Neuronal stem cell (in vitro differentiated cells): Measurements from ENCODE around the gene LRPAP1.

Source experiments
- DNase-seq: peaks from one replicate; pipeline ENCODE4 v3.0.0-alpha.2; 2013; ENCODE audit warnings: low spot score
- H2AFZ ChIP-seq: one replicate; pipeline ENCODE4 v1.6.1; 2013; ENCODE audit warnings: mild to moderate bottlenecking, low read length, inconsistent platforms
- H2AK5ac ChIP-seq: 2 replicates; pipeline ENCODE4 v1.6.1; 2013; ENCODE audit warnings: low read depth, mild to moderate bottlenecking, inconsistent platforms, low read length, moderate library complexity, mixed read lengths
- H2BK120ac ChIP-seq: 2 replicates; pipeline ENCODE4 v1.6.1; 2013; ENCODE audit warnings: low read depth, mild to moderate bottlenecking, inconsistent platforms, low read length, moderate library complexity, mixed read lengths
- H2BK12ac ChIP-seq: one replicate; pipeline ENCODE4 v1.6.1; 2013; ENCODE audit warnings: low read length, inconsistent platforms
- H2BK15ac ChIP-seq: 2 replicates; pipeline ENCODE4 v1.6.1; 2013; ENCODE audit warnings: mild to moderate bottlenecking, low read length, inconsistent platforms, mixed read lengths
- H2BK5ac ChIP-seq: one replicate; pipeline ENCODE4 v1.6.1; 2013; ENCODE audit warnings: inconsistent platforms, mild to moderate bottlenecking, low read length, moderate library complexity
- H3K14ac ChIP-seq: one replicate; pipeline ENCODE4 v1.6.1; 2013; ENCODE audit warnings: low read length, inconsistent platforms
- H3K18ac ChIP-seq: 2 replicates; pipeline ENCODE4 v1.6.1; 2013; ENCODE audit warnings: low read length, inconsistent platforms
- H3K23ac ChIP-seq: 2 replicates; pipeline ENCODE4 v1.6.1; 2013; ENCODE audit warnings: low read depth, mild to moderate bottlenecking, mixed read lengths, low read length, inconsistent platforms; ENCODE audit not compliant: poor library complexity
- H3K27ac ChIP-seq: replicated peaks from 3 replicates; pipeline ENCODE4 v1.5.1; 2013; ENCODE audit warnings: low read length, inconsistent platforms
- H3K27me3 ChIP-seq, 3 experiments: 2 replicates each; pipeline ENCODE4 v1.6.1; 2013; ENCODE audit warnings: low read length in 3 of 3, mild to moderate bottlenecking in 2 of 3, inconsistent platforms in 1 of 3, low read depth in 1 of 3, mixed read lengths in 1 of 3, moderate library complexity in 1 of 3; ENCODE audit not compliant: control insufficient read depth in 3 of 3, insufficient read depth in 3 of 3
- H3K36me3 ChIP-seq, 2 donors: replicated peaks in 1 of 2; 2 replicates each; pipeline ENCODE4 v1.6.1; 2013; ENCODE audit warnings: low read length in 2 of 2; ENCODE audit not compliant: control insufficient read depth in 2 of 2, insufficient read depth in 2 of 2
- H3K4ac ChIP-seq: 2 replicates; pipeline ENCODE4 v1.6.1; 2013; ENCODE audit warnings: inconsistent platforms, mild to moderate bottlenecking, low read length, moderate library complexity
- H3K4me1 ChIP-seq, 2 donors: 1 replicate in 1 of 2; 2 replicates in 1 of 2; pipeline ENCODE4 v1.6.1; 2013; ENCODE audit warnings: low read length in 2 of 2, low read depth in 1 of 2; ENCODE audit not compliant: control insufficient read depth in 2 of 2, insufficient read depth in 1 of 2
- H3K4me2 ChIP-seq: one replicate; pipeline ENCODE4 v1.6.1; 2013; ENCODE audit warnings: mild to moderate bottlenecking, low read length, inconsistent platforms; ENCODE audit not compliant: insufficient read depth, poor library complexity, severe bottlenecking
- H3K4me3 ChIP-seq, 2 donors: 2 replicates each; pipeline ENCODE4 v1.5.1; 2013; ENCODE audit warnings: low read length in 2 of 2, mild to moderate bottlenecking in 2 of 2, inconsistent platforms in 1 of 2, moderate library complexity in 1 of 2
- H3K79me1 ChIP-seq: one replicate; pipeline ENCODE4 v1.6.1; 2013; ENCODE audit warnings: low read depth, mild to moderate bottlenecking, inconsistent platforms, low read length, moderate library complexity
- H3K9ac ChIP-seq: one replicate; pipeline ENCODE4 v1.6.1; 2013; ENCODE audit warnings: mild to moderate bottlenecking, low read depth, low read length, inconsistent platforms; ENCODE audit not compliant: poor library complexity
- H3K9me3 ChIP-seq, 2 donors: replicated peaks in 1 of 2; 2 replicates each; pipeline versions ENCODE3 to v1.6.1; 2013; ENCODE audit warnings: low read length in 2 of 2, mild to moderate bottlenecking in 2 of 2, inconsistent platforms in 1 of 2, low read depth in 1 of 2, mixed read lengths in 1 of 2, moderate library complexity in 1 of 2; ENCODE audit not compliant: control insufficient read depth in 2 of 2, insufficient read depth in 1 of 2
- H4K8ac ChIP-seq: one replicate; pipeline ENCODE4 v1.6.1; 2013; ENCODE audit warnings: low read depth, mild to moderate bottlenecking, inconsistent platforms, low read length, moderate library complexity
- H4K91ac ChIP-seq: one replicate; pipeline ENCODE4 v1.6.1; 2013; ENCODE audit warnings: low read length, low read depth, mild to moderate bottlenecking, inconsistent platforms; ENCODE audit not compliant: poor library complexity
- WGBS, 2 donors: extraction: QIAGEN DNeasy Blood & Tissue Kit; methylation state at CpG; one replicate each; pipeline ENCODE4 v1.1.7; 2013; ENCODE audit warnings: missing lambda C conversion rate in 2 of 2, mixed read lengths in 1 of 2; ENCODE audit not compliant: insufficient read length in 2 of 2, insufficient replicate concordance in 1 of 2; ENCODE audit errors: extremely low coverage in 2 of 2; 5-methylcytosine and 5-hydroxymethylcytosine counted together

Gene LRPAP1

GRCh38 chr4:3468154-3468553, 64.1 kb downstream of the LRPAP1 start:
- H3K27ac ChIP-seq: no peak overlapping the region
- no peak overlapping the region for H3K18ac ChIP-seq
- peak overlapping the region; percentile 98 for H3K23ac ChIP-seq
- peaks cover 10 to 54% of the 10 kb centered on the region in 2 donors for H3K4me1 ChIP-seq
- H2BK5ac ChIP-seq: no peak overlapping the region
- H3K9ac ChIP-seq: peak overlapping the region; percentile 87
- no CpG with 5 or more reads among the region's 10 CpGs for WGBS, 2 donors
- H3K36me3 ChIP-seq: peaks cover 0 to 3% of the 10 kb centered on the region in 2 donors
- peaks cover 6% of the 10 kb centered on the region for H3K79me1 ChIP-seq
- H3K4me2 ChIP-seq: no peak overlapping the region
- peak overlapping the region in 1 of 2 donors; percentile 23 for H3K4me3 ChIP-seq
- no peak overlapping the region for H2BK120ac ChIP-seq
- H3K27me3 ChIP-seq: peaks cover 0 to 24% (median 18%) of the 10 kb centered on the region in 3 experiments
- no peak overlapping the region for H2BK15ac ChIP-seq
- DNase-seq: no peak
- no peak overlapping the region for H3K4ac ChIP-seq
- H3K14ac ChIP-seq: peak overlapping the region; percentile 98
- peak overlapping the region; percentile 19 for H4K91ac ChIP-seq
- no peak overlapping the region for H2BK12ac ChIP-seq
- peak overlapping the region; percentile 99 for H4K8ac ChIP-seq
- no peak overlapping the region for H2AFZ ChIP-seq
- H3K9me3 ChIP-seq: peaks cover 6 to 9% of the 10 kb centered on the region in 2 donors
- peak overlapping the region; percentile 12 for H2AK5ac ChIP-seq

DNA sequence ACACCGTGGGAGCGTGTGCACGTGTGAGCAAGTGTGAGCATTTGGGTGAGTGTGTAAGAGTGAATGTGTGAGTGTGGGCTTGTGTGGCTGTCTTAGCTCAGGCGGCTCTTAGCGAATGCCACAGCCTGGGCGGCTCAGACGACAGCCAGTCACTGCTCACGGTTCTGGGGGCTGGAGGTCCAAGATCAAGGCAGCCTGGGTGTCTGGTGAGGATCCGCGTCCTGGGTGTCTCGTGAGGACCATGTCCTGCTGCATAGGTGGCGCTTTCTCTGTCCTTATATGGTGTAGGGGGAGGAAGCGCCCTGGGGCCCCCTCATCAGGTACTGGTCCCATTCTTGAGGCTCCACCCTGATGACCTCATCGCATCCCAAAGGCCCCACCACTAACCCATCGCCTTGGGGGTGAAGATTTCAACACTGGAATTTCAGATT, 64.6 kb downstream of the LRPAP1 start:
- no peak for DNase-seq
- no peak overlapping the region for H2BK15ac ChIP-seq
- no peak overlapping the region for H3K4ac ChIP-seq
- peak overlapping the region; percentile 30 for H2AK5ac ChIP-seq
- peaks cover 6 to 9% of the 10 kb centered on the region in 2 donors for H3K9me3 ChIP-seq
- H3K18ac ChIP-seq: peak overlapping the region; percentile 7
- H3K27ac ChIP-seq: no peak overlapping the region
- H3K4me1 ChIP-seq: peaks cover 12 to 52% of the 10 kb centered on the region in 2 donors
- no peak overlapping the region for H4K91ac ChIP-seq
- H2BK12ac ChIP-seq: no peak overlapping the region
- no peak overlapping the region for H3K14ac ChIP-seq
- WGBS, 2 donors: no CpG with 5 or more reads among the region's 15 CpGs
- no peak overlapping the region for H4K8ac ChIP-seq
- peaks cover 6% of the 10 kb centered on the region for H3K79me1 ChIP-seq
- H2BK120ac ChIP-seq: no peak overlapping the region
- no peak overlapping the region for H3K23ac ChIP-seq
- no peak overlapping the region for H3K4me2 ChIP-seq
- H2BK5ac ChIP-seq: no peak overlapping the region
- peaks cover 0 to 27% (median 19%) of the 10 kb centered on the region in 3 experiments for H3K27me3 ChIP-seq
- H2AFZ ChIP-seq: no peak overlapping the region
- H3K9ac ChIP-seq: no peak overlapping the region
- H3K4me3 ChIP-seq: no peak overlapping the region
- peaks cover 0 to 3% of the 10 kb centered on the region in 2 donors for H3K36me3 ChIP-seq

DNA sequence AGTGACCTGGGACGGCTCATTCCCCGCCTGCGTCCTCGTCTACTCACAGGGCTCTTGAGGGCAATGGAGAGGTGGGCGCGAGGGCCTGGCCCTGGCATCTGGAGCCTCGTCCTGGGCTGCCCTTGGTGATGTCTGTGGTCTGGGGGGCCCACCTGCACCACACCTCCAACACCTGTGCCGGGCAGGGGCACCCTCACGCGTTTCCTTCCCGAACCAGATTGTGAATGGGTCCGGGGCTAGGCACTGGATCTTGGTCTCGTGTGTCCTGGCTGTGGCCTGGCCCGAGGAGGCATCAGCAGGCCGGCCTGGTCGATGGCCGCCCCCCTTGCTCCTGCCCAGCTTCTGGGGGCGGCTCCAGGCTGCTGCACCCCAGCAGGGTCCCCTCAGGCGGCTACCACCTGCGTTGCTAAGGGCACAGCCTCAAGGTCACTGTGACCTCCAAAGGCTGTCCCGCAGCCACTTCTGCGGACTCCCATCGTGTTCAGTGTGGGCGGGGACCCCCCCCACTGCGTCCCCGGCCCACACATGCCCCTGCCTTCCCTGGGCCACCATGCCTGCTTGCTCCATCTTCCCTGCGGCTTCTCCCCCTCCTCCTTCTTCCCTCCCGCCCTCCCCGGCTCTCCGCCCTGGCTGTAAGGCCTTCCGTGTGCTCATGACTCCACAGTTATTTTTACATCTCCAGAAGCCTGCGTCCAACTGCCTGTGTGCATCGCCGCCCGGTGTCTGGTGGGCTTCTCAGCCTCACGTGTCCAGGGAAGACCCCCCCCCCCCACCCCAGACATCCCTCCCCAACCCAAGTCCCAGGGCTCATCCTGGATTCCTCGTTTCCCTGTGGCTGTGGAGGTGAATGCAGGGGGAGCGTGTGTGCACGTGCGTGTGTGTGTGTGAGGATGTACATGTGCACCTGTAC, 65.3 kb downstream of the LRPAP1 start:
- peaks cover 0 to 34% (median 22%) of the 10 kb centered on the region in 3 experiments for H3K27me3 ChIP-seq
- H2BK15ac ChIP-seq: peak overlapping the region; percentile 89
- H3K4me1 ChIP-seq: peaks cover 16 to 57% of the 10 kb centered on the region in 2 donors
- no peak overlapping the region for H2AFZ ChIP-seq
- no peak overlapping the region for H4K91ac ChIP-seq
- peak overlapping the region; percentile 41 for H2BK12ac ChIP-seq
- H2AK5ac ChIP-seq: peak overlapping the region; percentile 63
- peak overlapping the region; percentile 84 for H3K4ac ChIP-seq
- peak overlapping the region; percentile 44 for H3K9ac ChIP-seq
- peak overlapping the region; percentile 34 for H3K23ac ChIP-seq
- peak overlapping the region; percentile 70 for H3K18ac ChIP-seq
- no peak overlapping the region for H2BK120ac ChIP-seq
- DNase-seq: no peak
- peak overlapping the region; percentile 71 for H3K14ac ChIP-seq
- no peak overlapping the region for H4K8ac ChIP-seq
- H3K4me3 ChIP-seq: no peak overlapping the region
- H3K9me3 ChIP-seq: peaks cover 6 to 9% of the 10 kb centered on the region in 2 donors
- H3K27ac ChIP-seq: no peak overlapping the region
- peaks cover 6% of the 10 kb centered on the region for H3K79me1 ChIP-seq
- no peak overlapping the region for H3K4me2 ChIP-seq
- H3K36me3 ChIP-seq: peaks cover 0 to 3% of the 10 kb centered on the region in 2 donors
- no CpG with 5 or more reads among the region's 40 CpGs for WGBS, 2 donors
- no peak overlapping the region for H2BK5ac ChIP-seq
